NAMALWA (cell line): ENCODE data around the gene SH3TC2.

Experiments used
- DNase-seq: peaks from one replicate; pipeline ENCODE4 v3.0.0-alpha.2; 2015; ENCODE audit warnings: low spot score

The SH3TC2 gene

GRCh38 chr5:149028161-149028560, 34.7 kb downstream of the SH3TC2 start:
- no peak for DNase-seq

- DNase-seq: no peak
These were observed 35.2 kb downstream of the SH3TC2 start for GRCh38 chr5:149027636-149028035.

- no peak for DNase-seq
These were observed 37.9 kb downstream of the SH3TC2 start for GRCh38 chr5:149024943-149025342.

DNA sequence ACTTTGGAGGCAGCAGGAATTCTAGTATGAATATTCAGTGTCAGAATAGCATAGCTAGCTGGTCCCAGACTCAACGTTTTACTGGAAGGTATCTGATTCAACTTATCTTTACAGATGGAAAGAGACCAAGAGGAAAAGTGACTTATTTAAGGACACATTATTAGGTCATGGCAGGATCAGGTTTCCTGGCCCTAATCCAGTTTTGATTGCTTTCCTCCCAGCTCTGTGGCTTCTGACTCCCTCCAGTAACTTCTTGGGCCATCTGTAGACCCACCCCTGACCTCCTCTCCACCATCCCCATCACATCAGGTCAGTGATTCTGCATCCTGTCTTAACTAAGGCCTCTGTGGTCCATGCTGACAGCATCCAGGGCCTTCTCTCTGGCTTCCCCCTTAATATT, 38.4 kb downstream of the SH3TC2 start:
- no peak for DNase-seq

DNA sequence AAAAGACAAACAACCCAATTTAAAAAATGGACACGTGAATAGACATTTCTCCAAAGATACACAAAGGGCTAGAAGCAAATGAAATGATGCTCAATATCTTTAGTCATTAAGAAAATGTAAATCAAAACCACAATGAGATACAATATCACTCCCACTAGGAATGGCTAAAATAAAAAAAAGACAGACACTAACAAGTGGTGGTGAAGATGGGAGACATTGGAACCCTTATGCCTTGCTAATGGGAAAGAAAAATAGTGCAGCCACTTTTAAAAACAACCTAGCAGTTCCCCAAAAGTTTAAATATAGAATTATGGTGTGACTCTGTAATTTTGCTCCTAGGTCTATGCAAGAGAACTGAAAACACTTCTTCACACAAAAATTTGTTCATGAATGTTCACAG, 40.7 kb downstream of the SH3TC2 start:
- DNase-seq: no peak

DNA sequence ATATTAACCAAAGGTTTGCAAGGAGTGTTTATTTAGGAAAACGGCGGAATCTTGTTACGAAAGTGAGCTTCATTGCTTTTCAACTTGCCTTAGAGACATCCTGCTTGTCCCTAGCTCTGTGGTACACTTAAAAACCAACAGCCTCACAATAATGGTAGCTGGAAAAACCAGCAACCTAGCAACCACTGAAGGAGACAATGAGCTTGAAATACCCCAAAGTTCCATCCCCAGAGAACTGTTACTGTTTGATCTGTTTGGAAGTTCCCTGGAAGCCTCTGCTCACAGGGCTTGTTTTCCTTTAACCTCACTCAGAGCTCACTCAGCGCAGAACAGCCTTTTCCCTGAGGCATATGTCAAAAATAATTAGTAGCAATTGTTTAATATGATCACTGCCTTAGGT, 43.2 kb downstream of the SH3TC2 start:
- no peak for DNase-seq

GRCh38 chr5:149018909-149019443, 43.9 kb downstream of the SH3TC2 start:
- no peak for DNase-seq

DNA sequence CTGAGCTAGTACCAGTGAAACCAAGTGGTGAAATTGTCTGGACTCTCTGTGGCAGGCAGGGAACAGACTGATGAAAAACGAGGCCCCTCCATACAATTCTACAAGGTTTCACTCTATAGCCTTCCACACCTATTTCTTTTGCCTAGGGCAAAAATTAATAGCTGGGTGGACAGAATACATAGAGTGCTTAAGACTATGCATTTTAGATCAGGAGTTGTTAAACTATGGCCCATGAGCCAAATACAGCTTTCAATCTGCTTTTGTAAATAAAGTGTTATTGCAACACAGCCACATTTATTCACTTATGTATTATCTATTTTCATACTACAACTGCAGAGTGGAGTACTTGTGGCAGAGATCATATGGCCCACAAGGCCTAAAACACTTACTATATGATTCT, 45.2 kb downstream of the SH3TC2 start:
- no peak for DNase-seq

DNA sequence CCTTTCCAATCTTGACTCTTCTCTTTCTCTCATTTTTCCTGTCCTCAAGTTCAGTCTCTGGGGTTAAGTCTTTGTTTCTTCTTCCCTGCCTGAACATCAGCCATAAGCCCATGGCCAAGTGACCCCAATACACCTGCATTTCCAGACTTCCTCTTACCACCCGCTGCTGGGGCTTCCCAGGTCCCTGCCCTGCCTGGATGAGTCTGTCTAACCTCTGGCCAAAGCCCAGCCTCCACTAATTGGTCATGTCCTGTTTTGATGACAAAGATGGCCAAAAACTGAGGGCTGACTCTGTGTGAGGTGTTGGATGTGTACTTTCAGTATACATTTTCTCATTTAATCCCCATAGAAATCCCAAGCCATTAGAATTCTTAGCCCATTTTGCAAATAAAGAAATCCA, 47.3 kb downstream of the SH3TC2 start:
- DNase-seq: no peak

- DNase-seq: no peak
These were observed 47.7 kb downstream of the SH3TC2 start for GRCh38 chr5:149015126-149015525.

GRCh38 chr5:149014571-149015031, 48.3 kb downstream of the SH3TC2 start:
- no peak for DNase-seq

DNA sequence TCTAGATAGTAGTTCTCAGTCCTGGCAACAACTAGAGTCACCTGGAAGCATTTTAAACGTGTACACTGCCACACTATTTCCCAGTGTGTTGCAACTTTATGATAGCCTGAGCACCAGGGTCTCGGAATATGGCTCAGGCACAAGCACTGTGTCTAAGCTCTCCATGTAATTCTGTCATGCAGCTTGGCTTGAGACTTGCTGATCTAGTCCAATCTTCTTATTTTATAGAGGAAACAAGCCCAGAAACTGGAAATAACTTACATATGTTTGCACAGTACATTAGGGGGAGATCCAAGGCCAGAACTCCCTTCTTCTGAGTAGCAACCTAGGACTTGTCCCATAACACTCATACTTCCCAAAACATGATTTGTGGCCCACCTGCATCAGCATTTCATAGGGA, 49.1 kb downstream of the SH3TC2 start:
- DNase-seq: no peak

DNA sequence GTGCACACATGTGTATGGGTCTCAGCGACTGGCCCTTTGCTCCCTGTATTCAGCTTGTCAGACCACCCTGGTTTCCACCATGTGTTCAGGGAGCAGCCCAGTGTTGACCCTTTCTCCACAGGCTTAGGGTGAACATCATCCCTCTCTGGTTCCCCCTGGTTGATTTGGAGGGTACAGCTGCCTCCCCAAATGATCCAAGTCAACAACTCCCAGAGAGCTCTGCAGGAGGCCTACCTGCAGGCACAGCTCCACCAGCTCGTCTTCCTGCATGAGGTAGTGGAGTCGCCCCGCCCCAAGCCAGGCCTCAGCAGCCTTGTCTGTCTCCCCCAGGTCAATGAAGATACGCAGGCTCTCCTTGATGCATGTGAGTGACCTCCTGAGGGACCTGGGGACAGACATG, 50.5 kb downstream of the SH3TC2 start:
- no peak for DNase-seq

DNA sequence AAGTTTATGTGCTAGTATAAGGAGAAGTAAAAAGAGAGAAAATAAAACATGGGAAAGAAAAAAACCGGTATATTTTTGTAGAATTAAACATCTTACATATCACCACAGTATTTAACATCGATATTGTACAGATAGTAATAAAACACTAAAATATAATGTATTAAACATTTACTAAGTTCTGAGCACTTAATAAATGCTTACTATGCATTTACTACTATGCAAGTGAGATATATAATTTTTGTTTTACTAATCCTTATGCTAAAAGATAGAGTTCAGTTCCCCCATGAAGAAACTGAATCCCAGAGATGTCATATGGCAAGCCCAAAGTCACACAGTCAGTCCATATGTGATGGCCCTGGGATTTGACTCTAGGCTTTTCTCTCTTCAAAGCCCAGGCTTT, 51.1 kb downstream of the SH3TC2 start:
- no peak for DNase-seq

GRCh38 chr5:149011084-149011483, 51.8 kb downstream of the SH3TC2 start:
- no peak for DNase-seq

- no peak for DNase-seq
These were observed 55.7 kb downstream of the SH3TC2 start for GRCh38 chr5:149007174-149007573.

DNA sequence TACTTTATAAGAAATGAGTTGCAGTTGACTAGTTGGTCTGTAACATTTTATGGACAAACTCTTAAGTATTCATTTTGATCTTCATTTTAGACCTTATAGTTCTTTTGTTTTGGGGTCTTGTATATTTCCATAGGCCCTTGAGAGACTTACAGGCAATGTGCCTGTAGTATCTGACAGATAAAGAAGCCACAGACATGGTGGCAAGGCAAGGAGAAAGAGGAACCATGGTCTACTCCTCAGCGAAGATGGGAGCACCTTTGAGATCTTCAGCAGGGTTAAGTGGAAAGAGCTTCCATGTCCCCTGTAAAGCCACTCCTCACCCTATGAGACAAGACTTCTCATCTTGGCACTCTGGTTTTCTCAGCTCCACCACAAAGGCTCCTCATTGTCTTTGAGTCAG, 56.4 kb downstream of the SH3TC2 start:
- no peak for DNase-seq

GRCh38 chr5:149005077-149005892, 57.6 kb downstream of the SH3TC2 start:
- no peak for DNase-seq

DNA sequence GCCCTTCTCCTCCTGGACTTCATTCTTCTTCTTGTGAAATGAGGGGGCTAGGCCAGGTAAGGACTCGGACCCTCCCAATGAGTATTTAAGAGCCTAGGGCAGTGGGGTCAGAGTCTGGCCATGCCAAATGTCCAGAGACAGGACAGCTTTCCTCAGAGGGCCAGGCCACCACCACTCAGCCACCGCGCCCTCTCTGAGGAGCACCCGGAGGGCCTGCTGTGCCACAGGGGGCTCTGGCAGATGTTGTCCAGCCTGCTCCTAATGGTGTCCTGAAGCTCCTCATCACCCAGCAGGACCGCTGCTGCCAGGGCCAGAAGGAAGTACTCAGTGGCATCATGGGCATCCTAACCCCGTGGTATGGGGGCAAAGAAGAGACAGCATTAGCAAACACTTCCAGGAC, 58.3 kb downstream of the SH3TC2 start:
- no peak for DNase-seq

- DNase-seq: no peak
These were observed 59.8 kb downstream of the SH3TC2 start for GRCh38 chr5:149002761-149003689.

GRCh38 chr5:149002053-149002452, 60.8 kb downstream of the SH3TC2 start:
- DNase-seq: no peak

GRCh38 chr5:149001162-149001561, 61.7 kb downstream of the SH3TC2 start:
- DNase-seq: no peak

GRCh38 chr5:148999741-149000140, 63.1 kb downstream of the SH3TC2 start:
- no peak for DNase-seq
